GM12864 (cell line): ENCODE measurements around the gene H1-8.

Experiments
- DNase-seq: peaks from one replicate; pipeline ENCODE4 v3.0.0-alpha.2; 2011; ENCODE audit warnings: low read depth
- H3K4me3 ChIP-seq: 2 replicates; pipeline ENCODE4 v1.5.1; 2011; ENCODE audit warnings: mild to moderate bottlenecking, low read depth, low read length, control low read depth
- CTCF ChIP-seq: IDR thresholded peaks from 2 replicates; pipeline ENCODE4 v1.5.1; 2011; ENCODE audit warnings: low read depth, mild to moderate bottlenecking, moderate library complexity, low read length, control low read depth, inconsistent platforms; ENCODE audit errors: missing control alignments

Gene H1-8

GRCh38 chr3:129502641-129503408 is 40.1 kb upstream of the H1-8 start:
- no peak for DNase-seq
- no peak for TF ChIP-seq CTCF

GRCh38 chr3:129503471-129504291 is 39.3 kb upstream of the H1-8 start:
- no peak overlapping the region for H3K4me3 ChIP-seq
- no peak for DNase-seq
- TF ChIP-seq CTCF: no peak

More at GRCh38 chr3:129502641-129503408, 40.1 kb upstream of the H1-8 start:
- no peak overlapping the region for H3K4me3 ChIP-seq

GRCh38 chr3:129504471-129505100 is 38.4 kb upstream of the H1-8 start:
- no peak for TF ChIP-seq CTCF
- H3K4me3 ChIP-seq: no peak overlapping the region
- DNase-seq: no peak

- DNase-seq: no peak
- H3K4me3 ChIP-seq: no peak overlapping the region
- TF ChIP-seq CTCF: no peak
Measured at GRCh38 chr3:129505341-129505740, 37.6 kb upstream of the H1-8 start.

- H3K4me3 ChIP-seq: no peak overlapping the region
- DNase-seq: no peak
- TF ChIP-seq CTCF: no peak
Measured at GRCh38 chr3:129506231-129506742, 36.7 kb upstream of the H1-8 start.

GRCh38 chr3:129507181-129507831 is 35.7 kb upstream of the H1-8 start:
- no peak for DNase-seq

More at GRCh38 chr3:129507181-129507831, 35.7 kb upstream of the H1-8 start:
- H3K4me3 ChIP-seq: no peak overlapping the region
- TF ChIP-seq CTCF: no peak
